Progenitor cell of endocrine pancreas (in vitro differentiated cells): ENCODE measurements around the gene CFAP410. TPM values are rescaled to one million over a fixed set of nuclear protein-coding genes. Genes with fewer than 3 reads are reported as not detected.
"Not testable (repeated sequence)": the region's sequence is repeated elsewhere in the genome, so short reads cannot be mapped to it uniquely, and the experiment has no call there.

ENCODE experiments used
- DNase-seq: peaks from one replicate; pipeline ENCODE4 v3.0.0; 2021; ENCODE audit warnings: low spot score; ENCODE audit not compliant: unreplicated experiment
- H3K27ac Mint-ChIP-seq: 2 replicates; pipeline ENCODE4 v1.8.0; 2021; ENCODE audit warnings: mild to moderate bottlenecking, moderate library complexity, mixed read lengths
- H3K27me3 Mint-ChIP-seq: 2 replicates; pipeline ENCODE4 v1.8.0; 2021; ENCODE audit warnings: mixed read lengths
- H3K36me3 Mint-ChIP-seq: 2 replicates; pipeline ENCODE4 v1.8.0; 2022; ENCODE audit warnings: mixed read lengths; ENCODE audit not compliant: insufficient read depth
- H3K4me1 Mint-ChIP-seq: 2 replicates; pipeline ENCODE4 v1.8.0; 2021; ENCODE audit warnings: low read depth, mixed read lengths
- H3K4me3 Mint-ChIP-seq: 2 replicates; pipeline ENCODE4 v1.8.0; 2021; ENCODE audit warnings: low read depth, mild to moderate bottlenecking, moderate library complexity, mixed read lengths
- H3K9me3 Mint-ChIP-seq: 2 replicates; pipeline ENCODE4 v1.8.0; 2021; ENCODE audit warnings: low read depth, mixed read lengths
- CTCF ChIP-seq: fragments of 200-600 bp; sonication (generic); IDR thresholded peaks from one replicate; pipeline ENCODE4 v1.5.0; 2021; ENCODE audit warnings: antibody characterized with exemption, mild to moderate bottlenecking; ENCODE audit not compliant: unreplicated experiment
- total RNA-seq: library from RNA; stranded (reverse); gene quantifications from 2 replicates; pipeline ENCODE4 v1.2.1, GENCODE V29; 2021

The CFAP410 gene
- total RNA-seq, 1 donor from 2014 or later = 32.4 TPM

- no peak for TF ChIP-seq CTCF
- Mint-ChIP-seq H3K27me3 (no peaks in the 10 kb centered on the region), H3K4me1 (peaks cover 30% of the 10 kb centered on the region), H3K27ac (no peak overlapping the region), H3K36me3 (peaks cover 6% of the 10 kb centered on the region), H3K9me3 (no peaks in the 10 kb centered on the region), H3K4me3 (no peak overlapping the region)
- DNase-seq = no peak
These were observed 33.5 kb downstream of the CFAP410 start for GRCh38 chr21:44305691-44306090.

- H3K9me3 Mint-ChIP-seq = no peaks in the 10 kb centered on the region
- peak overlapping the region; percentile 75 for H3K27ac Mint-ChIP-seq
- no peaks in the 10 kb centered on the region for H3K27me3 Mint-ChIP-seq
- peak; percentile 50 for DNase-seq
- peak; percentile 73 for TF ChIP-seq CTCF
- peaks cover 6% of the 10 kb centered on the region for H3K36me3 Mint-ChIP-seq
- peak overlapping the region; percentile 47 for H3K4me3 Mint-ChIP-seq
- H3K4me1 Mint-ChIP-seq = peaks cover 30% of the 10 kb centered on the region
These were observed 34.3 kb downstream of the CFAP410 start for GRCh38 chr21:44304877-44305293.

DNA sequence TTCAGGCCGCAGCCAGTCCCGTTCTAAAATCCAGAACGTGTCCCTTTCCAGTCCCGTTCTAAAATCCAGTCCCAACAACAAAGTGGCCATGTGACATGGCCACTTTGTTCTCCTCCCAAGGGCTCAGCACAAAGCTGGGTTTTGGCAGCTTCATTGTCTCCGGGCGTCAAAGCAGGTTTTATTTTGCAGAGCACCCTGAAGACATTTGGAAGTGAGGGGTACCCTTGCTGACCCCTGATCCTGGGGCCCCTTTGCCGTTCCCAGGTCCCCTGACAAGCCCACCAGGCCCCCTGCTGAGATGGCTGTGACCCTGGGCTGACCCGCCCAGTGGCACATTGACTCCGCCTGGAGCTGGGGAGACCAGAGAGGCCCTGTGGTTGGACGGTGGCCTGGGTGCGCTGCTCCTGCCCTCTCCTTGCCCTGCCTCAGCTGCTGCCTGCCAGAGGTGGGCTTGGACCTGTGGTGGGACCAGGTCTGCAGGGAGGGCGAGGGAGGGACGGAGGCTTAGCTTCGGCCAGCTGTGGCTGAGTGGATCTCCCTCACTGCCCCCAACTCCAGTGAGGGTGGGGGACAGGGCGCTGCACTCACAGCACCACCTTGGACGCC is 35.1 kb downstream of the CFAP410 start:
- TF ChIP-seq CTCF = no peak
- Mint-ChIP-seq H3K4me3 (peak overlapping the region; percentile 70), H3K36me3 (peaks cover 6% of the 10 kb centered on the region), H3K4me1 (peaks cover 32% of the 10 kb centered on the region), H3K9me3 (no peaks in the 10 kb centered on the region), H3K27ac (peak overlapping the region; percentile 96), H3K27me3 (no peaks in the 10 kb centered on the region)
- no peak for DNase-seq

DNA sequence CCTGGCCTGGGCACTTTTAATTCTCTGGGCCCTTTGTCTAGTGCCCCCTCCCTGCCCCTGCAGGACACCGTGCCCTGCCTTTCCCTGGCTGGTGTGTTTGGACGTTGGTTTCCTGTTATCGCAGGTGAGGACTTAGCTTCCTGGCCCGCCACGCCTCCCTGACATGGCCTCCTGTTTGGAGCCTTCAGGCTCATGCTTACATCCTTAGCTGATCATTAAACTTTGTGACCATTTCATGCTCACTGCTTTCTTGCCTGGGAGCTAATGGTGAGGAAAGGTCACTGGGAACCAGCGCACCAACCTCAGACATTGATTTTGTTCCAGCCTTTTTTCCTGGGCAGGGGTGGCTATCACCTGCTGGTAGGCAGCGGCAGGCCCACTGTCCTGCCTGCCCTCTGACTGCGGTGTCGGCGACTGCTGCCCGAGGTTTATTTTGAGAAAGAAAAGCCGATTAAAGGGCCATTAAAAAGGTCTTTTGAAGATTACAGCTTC is 35.7 kb downstream of the CFAP410 start:
- H3K27me3 Mint-ChIP-seq = no peaks in the 10 kb centered on the region

GRCh38 chr21:44302573-44303401 is 36.4 kb downstream of the CFAP410 start:
- DNase-seq, H3K9me3 Mint-ChIP-seq, H3K27me3 Mint-ChIP-seq, H3K36me3 Mint-ChIP-seq: not testable (repeated sequence)
- Mint-ChIP-seq H3K27ac (peak overlapping the region; percentile 85), H3K4me1 (peaks cover 32% of the 10 kb centered on the region), H3K4me3 (peak overlapping the region; percentile 54)

More for the DNA sequence above, 35.7 kb downstream of the CFAP410 start:
- Mint-ChIP-seq H3K27ac (peak overlapping the region; percentile 96), H3K9me3 (no peaks in the 10 kb centered on the region), H3K4me3 (peak overlapping the region; percentile 70), H3K36me3 (peaks cover 6% of the 10 kb centered on the region), H3K4me1 (peaks cover 32% of the 10 kb centered on the region)
- TF ChIP-seq CTCF = peak; percentile 27
- DNase-seq = peak; percentile 22
